ENCODE results near the gene PCTP.

Gene PCTP

GRCh38 chr17:55727920-55728319, 22.9 kb upstream of the PCTP start:
- DNase-seq (ENCODE audit: low read depth in 2 of 2), result no peak

DNA sequence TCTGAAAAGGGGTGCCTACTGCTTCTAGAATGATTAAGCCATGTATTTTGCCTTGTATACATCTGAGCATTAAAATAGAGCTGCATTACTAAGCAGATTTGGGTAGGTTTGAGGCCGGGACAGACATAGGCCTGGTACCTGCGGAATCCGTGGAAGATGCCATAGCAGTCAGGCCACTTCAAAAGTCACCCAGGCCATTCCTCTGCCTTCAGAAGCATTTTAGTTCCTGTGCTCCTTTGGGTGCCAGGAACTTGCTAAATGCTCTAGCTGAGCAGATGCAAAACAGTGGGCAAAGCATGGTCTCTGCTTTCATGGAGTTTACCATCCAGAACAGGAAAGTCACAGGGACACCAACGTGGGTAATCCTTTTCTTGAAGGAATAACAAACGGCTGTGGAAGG, 22.5 kb upstream of the PCTP start:
- DNase-seq (ENCODE audit: low read depth in 2 of 2), result no peak

DNA sequence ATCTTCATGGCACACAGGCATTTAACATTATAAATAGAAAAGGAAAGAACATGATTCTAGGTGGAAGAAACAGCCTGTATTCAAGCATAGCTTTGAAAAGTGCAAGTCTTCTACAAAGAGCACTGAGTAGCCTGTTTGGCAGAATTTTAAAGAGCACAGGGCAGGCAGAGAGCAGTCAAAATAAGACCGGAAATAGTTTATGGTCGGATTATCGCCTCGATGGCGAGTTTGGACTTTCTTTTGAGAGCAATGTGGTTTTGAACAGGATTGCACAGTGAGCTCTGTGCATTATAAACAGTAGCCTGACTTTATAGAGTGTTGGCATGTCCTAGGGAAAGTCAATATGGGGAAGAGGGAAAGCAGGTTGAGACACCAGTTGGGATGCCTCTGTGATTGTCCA, 22.0 kb upstream of the PCTP start:
- DNase-seq (ENCODE audit: low read depth in 2 of 2), result no peak

GRCh38 chr17:55729484-55729883, 21.4 kb upstream of the PCTP start:
- no peak for DNase-seq (ENCODE audit: low read depth in 2 of 2)

DNA sequence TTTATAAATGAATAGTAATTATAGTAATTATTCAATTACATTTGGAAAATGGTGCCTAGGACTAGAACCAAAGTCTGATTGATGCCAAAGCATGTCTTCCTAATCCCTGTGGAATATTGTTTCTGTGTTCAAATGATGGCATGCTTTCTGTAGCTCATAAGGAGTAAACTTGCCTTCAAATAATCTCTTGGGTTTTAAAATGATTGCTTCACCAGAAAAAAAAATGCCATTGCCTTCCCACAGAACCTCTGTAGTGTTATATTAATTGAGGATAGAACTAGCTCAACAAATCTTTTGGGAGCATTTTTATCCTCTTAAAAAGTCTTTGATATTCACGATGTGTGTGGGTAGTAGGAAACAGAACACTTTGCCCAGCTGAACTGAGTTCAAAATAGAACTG, 20.5 kb upstream of the PCTP start:
- no peak for DNase-seq (ENCODE audit: low read depth in 2 of 2)

GRCh38 chr17:55730808-55731207, 20.0 kb upstream of the PCTP start:
- DNase-seq (ENCODE audit: low read depth in 2 of 2), result no peak

DNA sequence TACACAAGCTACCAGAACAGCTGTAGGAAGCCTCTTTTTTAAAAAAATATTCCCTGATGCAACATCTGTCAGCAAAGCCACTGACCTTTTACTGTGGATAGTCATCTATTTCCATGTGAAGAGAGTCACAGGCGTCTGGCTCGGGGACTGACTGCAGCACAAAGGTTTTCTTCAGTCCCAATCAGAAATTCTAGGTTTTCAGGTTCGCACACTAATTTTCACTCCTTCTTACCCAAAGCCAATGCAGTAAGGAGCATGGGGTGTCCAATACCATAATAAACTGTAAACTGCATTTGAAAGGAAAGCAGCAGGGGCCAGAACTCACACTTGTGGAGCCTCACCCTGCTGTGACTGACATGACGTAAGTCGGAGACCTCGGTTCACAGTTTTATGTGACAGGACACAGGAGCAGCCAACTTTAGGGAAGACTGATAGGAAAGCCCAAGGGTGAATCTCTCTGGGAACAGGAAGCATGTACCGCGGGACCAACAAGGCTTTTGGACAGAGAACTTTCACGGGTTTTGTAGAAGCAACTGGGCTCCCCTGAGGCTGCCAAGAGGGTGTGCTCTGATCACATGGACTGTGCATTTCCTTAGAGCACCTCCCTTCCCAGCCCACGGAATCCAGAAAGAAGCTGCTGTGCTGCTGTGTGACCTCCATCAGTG, 19.1 kb upstream of the PCTP start:
- no peak for DNase-seq (ENCODE audit: low read depth in 2 of 2)

GRCh38 chr17:55734128-55734781, 16.6 kb upstream of the PCTP start:
- DNase-seq (ENCODE audit: low read depth in 2 of 2), result no peak

DNA sequence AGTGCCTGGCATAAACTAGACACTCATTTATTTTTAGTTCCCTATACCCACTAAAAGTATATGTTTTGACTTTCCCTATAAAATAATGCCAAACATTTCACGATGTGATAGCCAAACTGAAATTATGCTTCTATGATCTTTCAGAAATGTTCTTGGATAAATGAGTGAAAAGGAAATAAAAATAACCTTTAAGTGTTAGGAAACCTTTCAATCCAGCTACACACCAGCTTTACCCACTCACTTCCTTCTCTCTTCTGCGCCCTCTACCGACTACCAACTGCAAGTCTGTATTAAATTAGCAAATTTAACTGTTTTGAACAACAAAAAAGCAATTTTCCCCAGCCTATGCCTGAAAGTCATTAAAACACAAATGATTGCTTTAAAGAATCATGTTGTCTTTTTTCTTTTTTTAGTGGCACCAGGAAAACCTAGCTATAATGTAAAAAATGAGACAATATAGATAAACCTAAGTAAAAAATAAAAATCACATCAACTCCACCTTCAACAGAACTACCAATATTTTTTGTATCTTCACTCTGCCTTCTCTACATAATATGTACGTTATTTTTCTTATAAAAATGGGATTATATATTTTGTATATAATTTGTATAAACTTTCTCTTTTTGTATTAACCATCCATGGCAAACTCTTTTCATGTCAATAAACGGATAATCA, 15.0 kb upstream of the PCTP start:
- DNase-seq (ENCODE audit: low read depth in 2 of 2), result no peak

GRCh38 chr17:55737976-55738501, 12.8 kb upstream of the PCTP start:
- no peak for DNase-seq (ENCODE audit: low read depth in 2 of 2)

DNA sequence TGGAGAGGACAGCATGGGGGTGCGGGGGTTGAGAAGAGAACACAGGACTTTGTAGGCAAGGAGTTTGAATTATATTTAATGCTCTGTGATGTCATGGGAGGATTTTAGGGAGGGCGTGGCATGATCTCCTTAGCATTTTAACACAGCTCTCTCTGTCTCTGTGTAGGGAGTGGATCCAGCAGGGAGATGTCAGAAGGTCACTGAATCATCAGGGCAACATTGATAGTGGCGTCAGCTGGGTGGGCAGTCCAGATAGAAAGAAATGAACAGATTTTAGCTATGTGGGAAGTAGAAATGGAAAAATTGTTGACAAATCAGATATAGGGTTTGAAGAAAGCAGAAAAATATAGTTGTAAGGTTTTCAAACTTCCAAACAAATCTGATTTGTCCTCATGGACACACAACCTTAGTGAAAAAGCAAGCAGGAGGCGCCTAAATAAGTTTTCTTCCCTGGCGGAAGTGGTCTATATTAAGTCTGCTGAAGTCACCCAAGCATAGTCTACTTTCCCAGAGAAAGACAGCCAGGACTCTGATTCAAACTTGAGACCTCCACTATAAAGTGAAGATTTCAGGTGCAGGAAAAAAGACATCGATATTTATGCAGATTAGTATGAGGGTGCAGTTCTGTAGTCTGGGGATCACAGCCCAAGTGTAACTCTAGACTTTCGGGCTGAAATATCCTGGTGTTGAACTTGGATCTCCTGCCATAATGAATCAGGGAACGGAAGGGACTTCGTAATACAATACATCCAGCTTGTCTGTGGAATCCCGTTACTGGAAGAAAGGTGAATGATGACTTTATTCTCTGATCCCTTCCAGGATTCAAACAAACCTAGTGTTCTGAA, 10.1 kb upstream of the PCTP start:
- no peak for DNase-seq (ENCODE audit: low read depth in 2 of 2)

DNA sequence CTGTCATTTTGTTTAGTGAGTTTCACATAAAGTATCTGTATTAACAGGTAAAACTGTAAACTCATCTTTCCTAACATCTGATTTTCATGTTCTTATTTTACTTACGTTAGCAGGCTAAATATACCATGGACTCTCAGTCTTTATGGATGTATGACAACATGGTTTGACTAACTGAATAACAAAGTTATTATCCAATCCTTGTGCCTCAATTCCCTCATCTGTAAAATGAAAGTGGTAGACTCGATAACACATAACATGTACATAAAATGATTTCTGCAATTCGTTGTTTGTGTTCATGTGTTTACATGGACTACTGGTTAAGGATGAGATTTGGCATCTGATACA, 9.5 kb upstream of the PCTP start:
- no peak for DNase-seq (ENCODE audit: low read depth in 2 of 2)

DNA sequence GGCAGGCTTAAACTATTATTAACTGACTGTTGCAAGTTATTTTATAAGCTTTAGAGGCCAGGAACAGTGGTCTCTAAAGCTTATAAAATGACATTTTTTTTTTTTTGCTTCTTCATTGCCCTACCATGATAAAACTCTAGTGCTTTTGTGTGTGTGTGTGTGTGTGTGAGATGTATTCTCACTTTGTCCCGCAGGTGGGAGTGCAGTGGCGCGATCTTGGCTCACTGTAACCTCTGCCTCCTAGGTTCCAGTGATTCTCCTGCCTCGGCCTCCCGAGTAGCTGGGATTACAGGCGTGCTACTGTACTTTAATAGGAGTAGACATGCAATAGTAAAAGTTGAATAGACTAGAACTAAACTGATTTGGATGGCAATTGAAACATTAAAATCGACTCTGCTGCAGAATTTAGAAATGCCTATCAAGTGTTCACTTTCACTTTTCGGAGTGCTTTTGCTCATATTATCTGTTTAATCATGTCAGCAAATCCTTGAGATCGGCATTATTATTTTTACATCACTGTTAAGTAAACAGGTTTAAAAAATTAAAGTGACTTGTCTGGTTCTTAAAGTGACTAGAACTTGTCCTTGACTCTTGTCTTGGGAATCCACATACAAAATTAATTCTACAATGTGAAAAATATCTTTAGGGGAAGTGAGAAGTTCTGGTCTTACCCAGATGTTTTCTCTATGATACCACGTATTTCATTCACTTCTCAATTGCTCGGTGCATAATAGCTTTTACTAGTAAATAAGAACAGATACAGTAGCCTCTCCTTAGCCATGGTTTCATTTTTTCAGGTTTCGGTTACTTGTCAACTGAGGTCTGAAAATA, 8.4 kb upstream of the PCTP start:
- DNase-seq (ENCODE audit: low read depth in 2 of 2), result no peak

- DNase-seq (ENCODE audit: low read depth in 2 of 2), result no peak
Observed at GRCh38 chr17:55743103-55743679, 7.7 kb upstream of the PCTP start.

- no peak for DNase-seq (ENCODE audit: low read depth in 2 of 2)
Observed at GRCh38 chr17:55745258-55745657, 5.6 kb upstream of the PCTP start.

GRCh38 chr17:55746466-55746865, 4.4 kb upstream of the PCTP start:
- DNase-seq (ENCODE audit: low read depth in 2 of 2), result no peak

DNA sequence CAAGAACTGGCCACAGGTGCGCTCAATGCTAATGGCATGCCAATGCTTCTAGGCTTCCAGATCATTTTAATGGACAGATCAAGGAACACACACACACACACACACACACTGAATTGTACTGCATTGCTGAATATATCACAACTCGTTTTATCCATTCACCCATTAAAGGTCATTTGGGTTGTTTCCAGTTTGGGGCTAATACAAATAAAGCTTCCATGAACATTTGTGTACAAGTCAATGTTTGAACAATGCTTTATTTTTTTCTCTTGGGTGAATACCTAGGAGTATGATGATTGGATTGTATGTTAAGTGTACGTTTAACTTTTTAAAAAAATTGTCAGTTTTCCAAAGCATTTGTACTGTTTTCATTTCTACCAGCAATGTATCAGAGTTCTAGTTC, 3.6 kb upstream of the PCTP start:
- no peak for DNase-seq (ENCODE audit: low read depth in 2 of 2)

DNA sequence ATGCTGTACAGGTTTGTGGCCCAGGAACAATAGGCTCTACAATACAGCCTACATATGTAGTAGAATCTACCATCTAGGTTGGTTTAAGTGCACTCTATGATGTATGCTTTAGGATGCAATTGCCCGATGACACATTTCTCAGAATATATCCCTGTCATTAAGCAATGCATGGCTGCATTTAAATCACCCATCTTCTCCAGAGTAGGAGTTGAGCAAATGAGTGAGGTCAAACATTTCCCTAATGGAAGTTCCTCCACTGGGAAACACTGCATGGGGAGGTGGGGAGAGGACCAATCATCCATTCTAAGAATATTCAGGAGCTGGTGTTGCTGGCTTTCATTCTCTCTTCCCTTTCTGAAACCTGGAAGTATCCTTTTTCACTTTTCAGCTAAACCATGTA, 2.0 kb upstream of the PCTP start:
- DNase-seq (ENCODE audit: low read depth in 2 of 2), result no peak

- no peak for DNase-seq (ENCODE audit: low read depth in 2 of 2)
Observed at GRCh38 chr17:55749985-55750384, 866 bp upstream of the PCTP start.

DNA sequence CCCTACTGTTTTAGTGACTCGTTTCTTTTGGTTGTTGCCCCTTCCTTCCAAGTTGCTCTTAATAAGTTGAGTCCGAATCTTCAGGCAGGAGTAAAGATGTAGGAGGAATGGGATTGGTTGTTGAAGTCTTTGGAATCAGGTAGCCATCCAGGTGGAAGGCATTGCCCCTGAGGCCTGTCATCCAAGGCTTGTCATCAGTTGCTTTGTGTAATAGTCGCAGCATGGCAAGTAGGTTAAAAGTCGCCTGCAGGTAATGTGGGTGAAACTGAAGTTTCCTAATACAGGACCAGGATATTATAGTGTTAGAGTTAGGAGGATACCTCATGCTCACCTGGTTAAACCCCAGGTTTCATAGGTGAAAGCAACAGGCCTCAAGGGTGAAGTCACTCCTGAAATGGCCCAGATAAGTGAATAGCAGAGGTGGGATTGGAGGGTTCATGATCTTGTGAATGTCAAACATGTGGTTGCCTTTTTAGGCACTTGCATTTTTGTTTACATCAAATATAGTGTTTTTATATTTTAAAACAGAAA, 934 bp downstream of the PCTP start:
- DNase-seq (ENCODE audit: low read depth in 2 of 2), result no peak

DNA sequence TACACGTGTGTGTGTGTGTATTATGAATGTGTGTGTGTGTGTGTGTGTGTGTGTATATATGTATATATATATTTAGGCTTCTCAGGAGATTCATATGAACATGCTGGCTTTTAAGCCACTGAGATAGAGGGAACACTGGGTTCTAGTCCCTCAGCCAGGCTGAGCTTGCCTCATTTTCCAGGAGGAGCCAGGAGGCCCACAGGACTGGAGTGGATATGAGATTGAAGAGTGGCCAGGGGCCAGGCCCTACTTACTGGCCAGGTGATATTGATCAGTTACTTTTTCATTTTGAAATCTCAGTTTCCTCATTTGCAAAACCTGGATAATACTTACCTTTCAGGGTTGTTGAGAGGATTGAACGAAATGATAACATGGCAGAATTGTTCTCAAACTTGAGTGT, 5.8 kb downstream of the PCTP start:
- DNase-seq (ENCODE audit: low read depth in 2 of 2), result no peak

All from stimulated activated CD8-positive, alpha-beta memory T cell treated with anti-CD3 and anti-CD28 coated beads, Interleukin-2, amount 100 ng/mL, for 1 hour (primary cell).